Embryonic facial prominence (tissue), 1 donor: ENCODE measurements around the gene TENM4.

ENCODE experiments used
- DNase-seq: peaks from one replicate; pipeline ENCODE4 v3.0.0-alpha.2; 2016; ENCODE audit errors: extremely low spot score

The TENM4 gene

DNA sequence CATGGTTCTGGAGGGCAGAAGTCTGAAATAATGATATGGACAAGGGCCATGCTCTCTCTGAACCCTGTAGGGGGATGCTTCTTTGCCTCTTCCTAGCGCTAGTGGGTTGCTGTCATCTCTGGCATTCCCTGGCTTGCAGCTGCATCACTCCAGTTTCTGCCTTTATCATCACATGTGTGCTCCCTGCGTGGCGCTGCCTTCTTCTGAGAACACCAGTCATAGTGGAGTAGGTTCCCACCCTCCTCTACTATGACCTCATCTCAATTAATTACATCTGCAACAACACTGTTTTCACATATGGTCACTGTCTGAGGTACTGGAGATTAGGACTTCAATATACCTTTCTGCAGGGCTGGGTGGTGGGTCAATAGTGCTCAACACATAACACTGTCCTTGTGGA is 463.8 kb downstream of the TENM4 start:
- DNase-seq: no peak

DNA sequence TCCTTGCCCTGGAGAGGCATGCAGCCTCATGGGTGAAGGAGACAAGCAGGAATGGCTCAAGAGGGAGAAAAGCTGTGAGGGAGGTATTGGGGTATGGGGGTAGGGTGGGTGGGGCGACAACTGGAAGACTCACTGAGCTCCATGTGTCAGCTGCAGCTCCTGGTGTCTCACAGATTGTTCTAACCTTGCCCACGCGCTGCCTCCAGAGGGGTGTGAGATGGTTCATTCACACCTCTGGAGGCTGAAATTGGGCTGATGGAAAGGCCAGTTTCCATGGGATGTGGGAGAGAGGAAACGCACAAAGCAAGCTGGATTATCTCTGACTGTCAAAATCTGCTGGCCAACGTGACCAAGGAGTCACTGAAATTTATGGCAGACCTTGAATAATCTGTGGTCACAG is 465.7 kb downstream of the TENM4 start:
- no peak for DNase-seq

DNA sequence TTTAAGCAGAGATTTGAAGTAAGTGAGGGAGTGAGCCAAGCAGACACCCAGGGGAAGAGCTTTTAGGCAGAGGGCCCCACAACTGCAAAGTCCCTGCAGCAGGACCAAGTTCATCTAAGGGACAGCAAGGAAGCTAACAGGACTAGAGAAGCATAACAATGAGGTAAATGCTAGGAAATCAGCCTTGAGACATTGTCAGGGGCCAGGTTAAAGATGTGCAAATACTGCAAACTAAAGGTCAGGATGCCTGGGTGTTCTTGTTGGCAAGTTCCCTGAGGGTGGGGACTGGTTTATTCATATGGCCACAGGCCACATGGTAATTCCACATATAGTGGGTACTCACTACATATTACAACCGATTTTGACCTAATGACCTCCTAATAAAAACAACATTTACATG is 467.0 kb downstream of the TENM4 start:
- no peak for DNase-seq

DNA sequence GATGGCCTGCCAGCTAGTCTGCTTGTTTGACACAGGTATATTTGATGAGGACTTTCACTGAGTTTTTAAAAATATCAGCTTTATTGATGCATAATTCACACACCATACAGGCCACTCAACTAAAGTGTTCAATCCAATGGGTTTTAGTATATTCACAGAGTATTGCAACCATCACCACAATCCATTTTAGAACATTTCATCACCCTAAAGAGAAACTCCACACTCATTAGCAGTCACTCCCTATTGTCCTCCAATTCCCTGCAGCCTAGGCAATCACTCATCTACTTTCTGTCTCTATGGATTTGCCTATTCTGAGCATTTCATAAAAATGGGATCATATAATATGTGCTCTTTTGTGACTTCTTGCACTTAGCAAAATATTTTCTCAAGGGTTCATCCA is 468.2 kb downstream of the TENM4 start:
- no peak for DNase-seq

DNA sequence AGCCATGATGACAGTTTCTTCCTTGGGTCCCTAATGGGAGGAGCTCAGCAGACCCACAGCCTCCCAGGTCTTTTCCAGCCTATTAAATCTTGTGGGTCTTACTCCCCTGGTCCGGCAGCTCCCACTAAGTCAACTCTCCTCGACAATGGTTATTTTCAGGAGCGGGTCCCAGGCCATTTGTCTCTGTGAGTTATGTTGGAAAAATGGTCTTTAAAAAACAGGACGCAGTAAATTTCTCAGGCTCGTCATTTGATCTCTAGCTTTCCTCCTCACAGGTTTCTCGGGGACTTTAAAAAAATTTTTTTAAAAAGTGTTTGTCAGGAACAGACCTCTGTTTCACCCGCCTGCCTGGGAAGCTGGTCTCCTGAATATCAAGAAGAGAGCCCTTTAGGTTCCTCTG is 468.7 kb downstream of the TENM4 start:
- DNase-seq: no peak

DNA sequence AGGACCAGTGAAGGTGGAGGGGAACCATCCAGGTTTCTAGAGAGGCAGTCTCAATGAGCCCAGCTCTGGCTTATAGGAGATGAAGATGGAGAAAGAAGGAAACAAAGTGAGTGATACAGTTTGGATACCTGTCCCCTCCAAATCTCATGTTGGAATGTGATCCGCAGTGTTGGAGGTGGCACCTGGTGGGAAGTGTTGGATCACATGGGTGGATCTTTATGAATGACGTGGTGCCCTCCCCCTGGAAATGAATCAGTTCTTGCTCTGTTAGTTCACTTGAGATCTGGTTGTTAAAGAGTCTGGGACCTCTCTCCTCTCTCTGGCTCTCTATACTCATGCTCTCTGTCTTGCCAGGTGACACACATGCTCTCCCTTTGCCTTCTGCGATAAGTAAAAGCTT is 473.0 kb downstream of the TENM4 start:
- no peak for DNase-seq

DNA sequence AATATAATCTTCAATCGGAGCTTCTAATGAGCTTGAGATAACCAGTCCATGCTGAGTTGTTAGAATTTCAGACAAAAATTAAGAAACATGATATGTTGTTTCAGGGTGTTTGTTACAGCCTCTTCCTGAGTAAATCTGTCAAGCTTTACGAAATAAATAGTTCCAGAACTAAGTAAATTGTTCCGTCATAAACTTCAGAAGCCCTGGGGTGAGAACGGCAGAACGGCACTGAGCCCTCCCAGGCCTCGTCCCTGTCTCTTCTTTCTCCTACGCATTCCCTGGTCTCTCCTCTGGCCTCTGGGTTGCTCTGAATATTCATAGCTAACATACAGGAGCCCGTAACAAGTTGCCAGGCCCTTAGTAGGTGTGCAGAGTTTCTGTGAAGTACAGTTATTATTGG is 475.4 kb downstream of the TENM4 start:
- DNase-seq: no peak

DNA sequence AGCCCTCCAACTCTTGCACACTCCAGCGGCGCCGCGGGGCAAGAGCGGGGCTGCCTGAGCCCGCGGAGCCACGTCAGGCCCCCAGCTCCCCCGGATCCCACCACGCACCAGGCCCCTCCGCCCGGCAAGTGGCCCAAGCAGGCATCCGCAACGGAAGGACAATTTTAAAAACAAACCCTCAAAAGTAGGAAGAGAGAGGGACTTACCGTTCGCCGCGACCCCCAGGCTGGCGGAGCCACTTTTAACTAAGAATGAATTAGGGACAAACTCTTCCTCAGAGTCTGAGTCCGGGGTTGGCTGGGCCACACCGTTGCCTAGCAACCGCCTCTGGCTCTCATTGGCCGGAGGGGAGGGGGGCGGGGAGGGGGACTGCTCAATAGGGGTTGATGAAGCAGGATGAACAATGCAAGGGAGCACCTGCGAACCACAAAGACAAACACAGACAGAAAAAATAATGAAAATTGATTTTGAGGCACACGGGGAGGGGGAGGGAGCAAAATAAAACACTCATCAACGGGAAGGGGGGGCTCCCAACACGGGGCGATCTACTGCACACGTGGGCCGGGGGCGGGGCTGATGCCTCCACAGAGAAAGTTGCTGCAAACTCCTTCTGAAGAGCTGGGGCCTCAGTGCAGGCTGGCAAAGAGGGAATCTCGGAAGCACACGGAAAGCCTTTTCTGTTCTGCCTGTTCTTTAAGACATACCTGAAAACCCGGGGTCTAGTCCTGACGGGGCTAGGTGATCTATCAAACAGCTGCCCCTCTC is 478.7 kb downstream of the TENM4 start:
- DNase-seq: peak; percentile 45

DNA sequence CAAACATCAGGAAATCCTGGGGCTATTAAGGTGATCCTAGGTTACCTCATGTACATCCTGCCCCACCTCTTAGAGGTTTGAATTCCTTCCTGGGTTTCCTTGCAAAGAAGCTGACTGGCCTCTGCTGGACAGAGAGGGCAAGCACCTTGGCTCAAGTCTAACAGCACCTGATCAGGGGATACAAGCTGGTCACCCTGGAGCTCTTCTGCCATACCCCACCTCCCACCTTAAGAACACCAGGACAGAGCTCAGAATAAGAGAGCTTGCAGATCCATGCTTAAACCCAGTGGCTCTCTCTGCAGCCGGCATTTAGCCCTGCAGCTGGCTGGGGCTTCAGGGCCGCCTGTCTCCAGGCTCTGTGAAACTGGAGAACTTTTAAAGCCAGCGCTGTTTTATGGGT is 479.6 kb downstream of the TENM4 start:
- no peak for DNase-seq

DNA sequence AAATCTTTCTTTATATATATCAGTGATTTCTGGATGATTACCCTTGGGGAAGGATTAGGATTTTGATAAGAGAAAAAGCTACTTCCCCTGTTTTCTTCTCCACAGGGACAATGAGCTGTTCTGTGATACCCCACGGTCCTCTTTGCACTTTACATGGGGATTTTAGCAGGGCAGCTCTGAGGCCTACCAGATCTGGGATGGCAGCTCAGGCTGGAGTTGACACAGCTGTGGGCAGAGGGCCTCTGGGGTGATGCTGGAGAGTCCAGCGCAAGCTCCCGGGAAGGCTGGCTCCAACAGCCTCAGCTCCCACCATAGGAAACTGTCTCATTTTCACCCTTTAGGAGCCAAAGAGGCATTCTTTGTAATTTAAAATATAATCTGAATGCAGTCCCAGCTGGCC is 482.4 kb downstream of the TENM4 start:
- DNase-seq: no peak

DNA sequence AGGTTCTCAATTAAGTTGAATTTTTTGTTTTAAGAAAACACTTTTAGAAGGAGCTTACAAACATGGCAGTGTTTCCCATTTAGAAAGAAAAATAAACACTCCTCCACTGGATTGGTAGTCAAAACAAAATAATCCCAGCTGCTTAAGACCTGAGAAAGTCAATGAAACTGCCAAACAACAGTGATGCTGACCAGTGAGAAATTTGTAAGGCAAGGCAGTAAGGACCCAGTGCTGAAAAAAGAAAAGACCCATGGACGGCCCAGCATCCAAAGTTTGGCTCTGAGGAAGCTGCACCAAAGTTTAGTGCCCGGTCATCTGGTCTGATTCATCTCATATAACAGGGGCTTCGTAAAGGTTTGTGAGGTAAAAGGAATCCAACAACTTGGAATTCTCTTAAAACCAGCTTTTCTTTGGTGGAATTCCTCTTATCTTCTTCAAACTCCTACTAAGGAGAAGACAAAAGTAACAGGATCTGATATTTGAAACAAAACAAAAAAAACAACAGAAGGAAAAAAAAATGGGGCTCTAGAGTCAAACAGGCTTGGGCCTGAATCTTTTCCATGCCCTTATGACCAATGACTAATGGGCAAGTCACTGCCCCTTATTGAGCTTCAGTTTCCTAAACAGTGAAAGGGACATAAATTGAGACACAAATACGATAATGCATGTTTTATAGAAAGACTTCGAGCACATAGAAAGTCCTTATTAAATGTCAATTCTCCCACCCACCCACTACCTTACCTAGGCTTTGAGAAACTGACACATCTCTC is 483.2 kb downstream of the TENM4 start:
- DNase-seq: no peak

DNA sequence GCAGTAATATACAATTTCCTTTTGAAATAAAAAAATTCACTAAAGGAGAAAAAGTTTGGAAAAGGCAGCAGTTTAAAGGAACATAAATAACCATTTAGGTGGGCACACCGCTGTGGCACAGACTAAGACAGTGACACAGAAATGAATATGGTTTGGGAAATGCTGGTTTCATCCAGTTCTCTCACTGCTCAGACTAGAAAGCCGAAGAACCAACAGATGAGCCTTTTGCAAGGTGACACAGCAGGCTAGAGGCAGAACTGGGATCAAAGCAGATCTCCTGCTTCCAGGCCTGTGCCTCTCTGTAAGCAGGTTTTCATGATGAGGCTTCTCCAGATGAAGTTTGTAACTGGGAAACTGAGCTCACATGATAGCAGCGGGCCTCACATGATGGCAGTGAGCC is 486.1 kb downstream of the TENM4 start:
- DNase-seq: no peak

DNA sequence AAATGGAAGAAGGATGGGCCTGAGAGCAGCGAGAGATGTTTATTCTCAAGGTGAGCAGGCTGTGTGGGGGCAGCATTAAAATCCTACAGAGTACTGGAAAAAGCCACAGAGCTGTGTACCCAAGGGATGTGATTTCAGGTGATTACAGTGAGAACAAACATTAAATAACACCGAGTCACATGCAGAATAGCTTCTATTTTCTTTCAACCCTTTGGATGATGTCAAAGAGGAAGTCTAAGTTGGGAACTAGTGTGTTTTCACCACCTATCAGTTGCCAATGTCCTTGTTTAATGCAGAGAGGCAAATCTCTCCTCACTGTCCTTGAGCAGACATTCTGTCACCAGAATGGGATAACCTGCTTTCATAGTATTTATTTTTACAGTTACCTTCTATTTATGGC is 486.6 kb downstream of the TENM4 start:
- no peak for DNase-seq

DNA sequence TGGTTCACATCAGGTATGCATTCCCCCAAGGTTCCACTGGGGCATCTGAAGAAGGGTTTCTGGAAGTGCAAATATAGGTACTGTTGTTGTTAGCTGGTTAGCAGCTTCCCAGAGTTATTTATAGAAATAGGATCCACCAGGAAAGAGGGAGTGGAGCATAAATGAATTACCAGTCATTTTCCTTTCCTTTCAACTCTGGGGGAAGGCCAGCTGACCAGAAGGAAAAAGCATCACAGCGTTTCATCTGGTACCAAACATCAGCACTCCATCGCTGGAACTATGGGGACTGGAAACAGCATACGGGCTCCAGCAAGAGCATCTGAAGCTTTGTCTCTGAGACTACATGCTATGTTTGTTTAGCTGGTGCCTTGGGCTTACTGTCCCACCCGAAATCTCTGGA is 487.9 kb downstream of the TENM4 start:
- DNase-seq: no peak

DNA sequence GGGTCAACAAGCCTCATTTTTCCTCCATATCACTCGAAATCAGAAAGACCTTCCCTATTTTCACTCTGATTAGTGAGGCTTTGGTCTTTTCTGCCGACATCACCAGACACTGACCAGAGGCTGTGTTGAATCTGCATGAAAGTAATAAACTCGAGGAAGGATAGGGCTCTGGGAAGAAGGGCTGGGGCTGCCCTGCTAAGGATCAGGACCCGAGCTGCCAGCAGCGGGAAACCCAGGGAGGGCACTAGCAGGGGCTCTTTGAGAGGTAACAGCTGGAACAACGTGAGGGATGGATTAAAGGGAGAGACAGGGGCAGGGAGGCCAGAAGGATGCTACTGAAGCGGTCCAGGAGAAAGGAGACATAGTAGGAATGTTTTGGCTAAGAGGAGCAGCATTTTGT is 488.7 kb downstream of the TENM4 start:
- no peak for DNase-seq

DNA sequence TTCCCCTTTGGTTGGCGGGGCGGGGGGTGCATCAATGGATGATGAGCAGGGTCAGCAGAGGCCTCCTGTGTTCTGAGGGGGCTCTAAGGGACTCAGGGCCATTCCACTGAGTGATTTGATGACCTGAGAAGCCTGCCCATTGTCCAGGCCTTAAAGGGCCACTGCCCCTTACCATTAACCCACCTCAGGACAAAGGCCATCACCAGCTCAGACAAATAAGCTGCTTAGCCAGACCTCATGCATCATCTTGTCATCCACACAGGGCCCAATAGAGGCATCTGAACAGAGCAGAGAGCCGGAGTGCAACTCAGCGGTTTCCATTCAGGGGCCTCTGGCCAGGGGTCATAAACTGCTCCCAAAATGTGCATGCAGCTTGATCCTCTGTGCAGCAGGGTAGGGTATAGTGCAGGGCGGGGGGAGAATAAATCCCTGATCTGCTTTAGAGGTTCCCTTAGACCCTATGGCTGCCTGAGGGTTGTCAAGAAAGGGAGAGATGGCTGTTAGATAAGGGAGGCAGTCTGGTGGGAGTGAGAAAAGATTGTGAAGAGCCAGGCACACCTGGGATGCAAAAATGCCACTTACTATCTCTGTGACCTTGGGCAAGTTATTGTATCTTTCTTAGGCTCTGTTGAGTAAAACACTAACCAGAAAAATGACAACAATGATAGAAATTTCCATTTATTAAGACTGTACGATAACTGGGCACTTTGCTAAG is 490.7 kb downstream of the TENM4 start:
- DNase-seq: no peak

DNA sequence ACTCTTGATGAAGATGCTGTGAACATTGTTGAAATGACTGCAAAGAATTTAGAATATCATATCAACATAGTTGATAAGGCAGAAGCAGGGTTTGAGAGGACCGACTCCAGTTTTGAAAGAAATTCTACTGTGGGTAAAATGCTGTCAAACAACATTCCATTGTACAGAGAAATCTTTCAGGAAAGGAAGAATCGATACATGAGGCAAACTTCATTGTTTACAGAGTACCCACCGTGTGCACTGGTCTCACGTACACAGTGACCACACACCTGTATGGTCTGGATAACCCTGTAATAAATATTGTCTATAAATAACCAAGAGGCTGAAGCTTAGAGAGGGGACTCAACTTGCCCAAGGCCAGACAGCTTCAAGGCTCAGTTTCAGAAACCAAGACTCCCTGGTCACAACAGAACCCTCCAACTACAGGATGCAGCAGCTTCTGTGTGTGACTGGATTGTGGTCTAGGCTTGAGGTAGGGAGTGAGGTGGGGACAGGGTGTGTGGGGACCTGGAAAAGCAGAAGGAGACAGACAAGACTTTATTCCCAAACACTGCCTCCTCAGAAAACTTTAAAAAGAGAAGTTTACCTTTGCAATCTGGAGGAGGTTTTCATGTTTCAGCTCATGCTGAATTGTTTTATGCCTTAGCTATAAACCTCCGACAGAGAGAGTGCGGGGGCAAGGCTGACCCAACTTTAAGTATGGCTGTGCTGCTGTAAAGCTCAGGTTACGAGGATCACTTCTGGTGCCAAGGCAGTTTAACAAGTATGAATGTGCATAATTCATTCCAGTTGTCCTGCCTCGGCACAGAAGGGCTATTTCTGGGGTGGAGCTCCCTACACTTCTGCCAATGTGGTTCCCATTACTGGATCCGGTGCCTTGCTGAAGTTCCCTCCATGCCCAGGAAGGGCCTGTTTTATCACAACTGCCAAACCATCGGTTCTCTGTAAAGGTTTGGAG is 493.6 kb downstream of the TENM4 start:
- peak; percentile 54 for DNase-seq

DNA sequence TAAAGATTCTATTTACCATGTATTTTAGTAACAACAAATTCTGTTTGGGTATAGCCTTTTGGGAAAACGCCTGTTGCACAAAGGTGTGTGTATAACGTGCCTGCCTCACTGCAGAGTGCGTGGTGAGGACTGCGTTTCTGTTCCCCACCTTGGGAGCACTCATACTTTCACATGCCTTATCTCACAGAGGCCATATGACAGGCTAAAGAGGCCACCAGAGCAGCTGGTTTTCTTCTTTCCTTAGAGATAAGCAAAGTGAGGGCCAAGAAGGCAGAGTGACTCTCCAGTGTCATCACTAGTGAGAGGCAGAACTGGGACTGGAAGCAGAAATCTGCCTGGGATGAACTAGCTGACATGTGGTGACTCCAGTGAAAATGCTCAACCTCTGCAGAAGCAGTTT is 497.0 kb downstream of the TENM4 start:
- DNase-seq: no peak

DNA sequence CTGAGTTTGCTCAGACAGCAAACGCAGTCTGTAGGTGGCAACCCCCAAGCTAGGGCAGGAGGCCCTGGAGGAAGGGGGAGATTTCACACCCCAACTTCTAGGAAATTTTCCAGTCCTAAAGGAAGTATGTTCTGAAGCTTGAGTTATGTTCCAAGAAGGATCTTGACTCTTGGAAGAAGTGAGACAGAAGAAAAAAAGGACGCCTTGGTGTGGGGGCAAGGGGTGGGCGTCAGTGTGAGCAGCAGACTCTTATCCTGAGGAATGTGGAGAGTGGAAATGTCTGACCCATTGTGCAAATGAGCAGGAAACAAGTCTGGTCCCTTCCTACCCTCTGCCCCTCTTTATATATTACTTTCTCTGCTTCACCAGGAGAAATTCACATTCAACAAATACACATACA is 497.7 kb downstream of the TENM4 start:
- DNase-seq: no peak

DNA sequence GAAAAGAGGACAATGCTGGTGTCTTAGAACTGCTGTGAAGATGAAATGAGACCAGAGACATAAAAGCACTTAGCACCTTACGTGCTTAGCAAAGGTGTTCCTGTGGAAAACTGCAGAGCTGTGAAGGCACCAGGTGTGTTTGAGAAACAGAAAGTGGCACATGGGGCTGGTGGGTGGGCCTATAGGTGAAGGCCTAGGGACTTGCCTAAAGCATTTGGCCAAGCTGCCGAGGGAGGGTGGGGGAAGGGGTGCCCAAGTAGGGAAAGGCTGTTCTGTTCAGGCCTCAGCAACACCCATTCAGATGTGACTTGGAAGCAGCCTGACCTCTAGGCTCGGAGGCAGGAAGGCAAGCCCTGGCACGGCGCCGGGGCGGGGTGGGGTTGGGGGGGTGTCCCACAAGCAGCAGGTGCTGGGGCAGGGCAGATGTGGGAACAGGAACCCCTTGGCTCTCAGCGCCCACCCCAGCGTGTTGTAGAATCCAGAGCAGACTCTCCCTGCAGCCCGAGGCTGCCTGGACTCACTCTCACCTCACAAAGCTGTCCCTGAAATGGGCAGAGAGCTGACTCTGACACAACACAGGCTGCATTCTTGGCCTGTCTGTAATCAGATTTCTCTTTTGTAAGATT is 499.5 kb downstream of the TENM4 start:
- DNase-seq: no peak
